KMS-11 (cell line): ENCODE measurements around the gene ZNF658.
"Not testable (repeated sequence)": the region's sequence is repeated elsewhere in the genome, so short reads cannot be mapped to it uniquely, and the experiment has no call there.

ENCODE experiments used
- H2AFZ ChIP-seq: fragments of 200-600 bp; sonication (generic); 2 replicates; pipeline ENCODE4 v1.6.1; 2016; ENCODE audit warnings: antibody characterized with exemption, mixed run types, low read depth
- H3K27ac ChIP-seq: fragments of 200-600 bp; sonication (generic); 2 replicates; pipeline ENCODE4 v1.6.1; 2016; ENCODE audit warnings: mild to moderate bottlenecking, mixed run types
- H3K27me3 ChIP-seq: fragments of 200-600 bp; sonication (generic); 2 replicates; pipeline ENCODE4 v1.6.1; 2017; ENCODE audit warnings: mild to moderate bottlenecking, low read depth, mixed run types, moderate library complexity; ENCODE audit not compliant: insufficient read depth
- H3K36me3 ChIP-seq: fragments of 200-600 bp; sonication (generic); 2 replicates; pipeline ENCODE4 v1.6.1; 2017; ENCODE audit warnings: mild to moderate bottlenecking, mixed run types; ENCODE audit not compliant: insufficient read depth
- H3K4me1 ChIP-seq: fragments of 200-600 bp; sonication (generic); 2 replicates; pipeline ENCODE4 v1.6.1; 2016; ENCODE audit warnings: mild to moderate bottlenecking, low read depth, mixed run types; ENCODE audit not compliant: poor library complexity, severe bottlenecking
- H3K4me2 ChIP-seq: fragments of 200-600 bp; sonication (generic); 2 replicates; pipeline ENCODE4 v1.7.0; 2016; ENCODE audit warnings: mild to moderate bottlenecking, mixed run types
- H3K4me3 ChIP-seq: fragments of 200-600 bp; sonication (generic); IDR thresholded peaks from 2 replicates; pipeline ENCODE4 v1.6.1; 2017; ENCODE audit warnings: low read depth, low read length, mixed read lengths; ENCODE audit not compliant: insufficient read depth
- H3K79me2 ChIP-seq: fragments of 200-600 bp; sonication (generic); 2 replicates; pipeline ENCODE4 v1.6.1; 2016; ENCODE audit warnings: low read depth, mixed run types; ENCODE audit not compliant: insufficient read depth
- H3K9ac ChIP-seq: fragments of 200-600 bp; sonication (generic); 2 replicates; pipeline ENCODE4 v1.6.1; 2016; ENCODE audit warnings: mild to moderate bottlenecking, mixed run types
- H4K20me1 ChIP-seq: fragments of 200-600 bp; sonication (generic); 2 replicates; pipeline ENCODE4 v1.6.1; 2016; ENCODE audit warnings: mild to moderate bottlenecking, mixed run types; ENCODE audit not compliant: insufficient read depth

ZNF658 gene

DNA sequence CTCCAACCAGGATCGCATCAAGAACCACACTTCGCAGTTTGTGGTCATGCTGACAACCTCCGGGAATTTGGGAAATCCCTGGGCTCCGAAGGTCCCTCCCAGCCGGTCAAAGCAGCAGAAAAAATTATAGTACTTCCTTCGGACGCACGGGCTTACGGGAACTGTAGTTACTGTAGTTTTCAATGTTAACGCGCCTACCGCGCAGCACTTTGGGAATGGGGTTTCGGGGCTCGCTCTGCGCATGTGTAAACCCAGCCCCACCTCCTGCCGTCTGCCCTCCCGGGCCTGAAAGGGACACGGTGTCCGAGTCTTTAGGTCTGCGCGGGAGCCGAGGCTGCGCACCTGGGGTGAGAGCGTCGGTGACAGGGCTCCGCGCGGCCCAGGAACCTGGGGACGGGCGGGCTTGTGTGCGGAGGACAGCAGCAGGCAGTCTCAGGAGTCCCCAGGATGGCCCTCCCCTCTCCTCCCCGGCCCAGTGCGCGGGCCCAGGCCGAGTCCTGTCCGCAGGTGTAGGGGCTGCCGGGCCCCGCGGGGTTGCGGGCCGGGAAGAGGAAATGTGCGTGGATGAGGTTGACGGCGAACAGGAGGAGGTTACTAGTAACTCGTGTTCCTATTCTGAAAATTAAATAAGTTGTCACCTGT, at the start of gene ZNF658:
ZNF658 (plus strand) TSS at position 236 of the 642 bp plus-strand sequence. CDS start 2,837 bp downstream, outside the sequence.
- not testable (repeated sequence) for H3K4me2 ChIP-seq, H3K79me2 ChIP-seq, H3K4me3 ChIP-seq, H3K4me1 ChIP-seq, H4K20me1 ChIP-seq, H3K9ac ChIP-seq, H3K27me3 ChIP-seq, H3K36me3 ChIP-seq, H3K27ac ChIP-seq
- peak within 1 kb of the TSS; percentile 34; the same call in 1 of the 2 replicates for H2AFZ ChIP-seq

- H3K27ac ChIP-seq, H3K4me2 ChIP-seq, H3K9ac ChIP-seq, H3K4me1 ChIP-seq, H3K27me3 ChIP-seq, H3K36me3 ChIP-seq, H4K20me1 ChIP-seq, H3K4me3 ChIP-seq, H3K79me2 ChIP-seq, H2AFZ ChIP-seq: not testable (repeated sequence)
These were observed 38.8 kb upstream of the ZNF658 start for GRCh38 chr9:66861732-66862131.

- not testable (repeated sequence) for H3K4me2 ChIP-seq, H3K4me3 ChIP-seq, H4K20me1 ChIP-seq, H3K27ac ChIP-seq, H3K79me2 ChIP-seq, H3K36me3 ChIP-seq, H3K27me3 ChIP-seq, H2AFZ ChIP-seq, H3K9ac ChIP-seq, H3K4me1 ChIP-seq
These were observed 31.9 kb upstream of the ZNF658 start for GRCh38 chr9:66868660-66869059.

- H2AFZ ChIP-seq, H3K9ac ChIP-seq, H3K79me2 ChIP-seq, H3K4me1 ChIP-seq, H3K4me2 ChIP-seq, H3K4me3 ChIP-seq, H3K27me3 ChIP-seq, H3K36me3 ChIP-seq, H3K27ac ChIP-seq, H4K20me1 ChIP-seq: not testable (repeated sequence)
These were observed 19.9 kb upstream of the ZNF658 start for GRCh38 chr9:66880605-66881004.

DNA sequence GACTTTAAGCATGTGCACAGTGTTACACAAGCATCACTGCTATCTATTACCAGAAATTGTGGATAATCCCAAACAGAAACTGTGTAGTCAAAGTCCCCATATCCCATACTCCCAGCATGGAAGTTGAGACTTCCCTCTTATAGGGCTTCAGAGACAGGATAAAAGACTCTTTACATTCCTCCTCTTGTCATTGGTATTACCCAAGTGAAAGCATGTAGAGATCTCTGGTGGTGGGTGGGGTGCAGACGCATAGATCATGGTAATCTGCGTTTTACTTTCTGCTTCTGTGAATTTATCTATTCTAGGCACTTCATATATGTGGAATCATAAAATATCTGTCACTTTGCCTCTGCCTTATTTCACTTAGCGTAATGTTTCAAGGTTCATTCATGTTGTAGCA, 18.7 kb upstream of the ZNF658 start:
- not testable (repeated sequence) for H3K79me2 ChIP-seq, H3K4me1 ChIP-seq

DNA sequence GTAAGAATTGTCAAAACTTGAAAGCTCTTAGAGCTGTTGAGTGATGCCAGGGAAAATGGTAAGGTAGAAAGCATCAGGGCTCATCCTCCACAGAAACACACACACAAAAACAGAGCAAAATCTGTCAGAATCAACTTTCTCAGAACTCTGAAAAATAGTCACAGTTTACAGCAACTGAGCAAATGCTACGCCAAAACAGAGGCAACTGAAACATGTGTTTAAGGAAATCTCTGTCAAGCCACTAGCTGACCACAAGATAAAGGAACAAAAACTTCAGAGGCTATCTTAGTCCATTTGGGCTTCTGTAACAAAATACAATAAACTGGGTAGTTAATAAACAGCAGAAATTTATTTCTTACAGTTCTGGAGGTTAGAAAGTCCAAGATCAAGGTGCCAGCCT, 10.2 kb upstream of the ZNF658 start:
- not testable (repeated sequence) for H3K4me1 ChIP-seq, H3K4me2 ChIP-seq, H3K9ac ChIP-seq, H3K27ac ChIP-seq, H3K27me3 ChIP-seq, H3K36me3 ChIP-seq, H3K4me3 ChIP-seq, H4K20me1 ChIP-seq, H3K79me2 ChIP-seq, H2AFZ ChIP-seq

More for the DNA sequence above, 18.7 kb upstream of the ZNF658 start:
- not testable (repeated sequence) for H3K4me3 ChIP-seq, H3K27me3 ChIP-seq, H3K9ac ChIP-seq, H3K4me2 ChIP-seq, H2AFZ ChIP-seq, H3K27ac ChIP-seq, H3K36me3 ChIP-seq, H4K20me1 ChIP-seq

DNA sequence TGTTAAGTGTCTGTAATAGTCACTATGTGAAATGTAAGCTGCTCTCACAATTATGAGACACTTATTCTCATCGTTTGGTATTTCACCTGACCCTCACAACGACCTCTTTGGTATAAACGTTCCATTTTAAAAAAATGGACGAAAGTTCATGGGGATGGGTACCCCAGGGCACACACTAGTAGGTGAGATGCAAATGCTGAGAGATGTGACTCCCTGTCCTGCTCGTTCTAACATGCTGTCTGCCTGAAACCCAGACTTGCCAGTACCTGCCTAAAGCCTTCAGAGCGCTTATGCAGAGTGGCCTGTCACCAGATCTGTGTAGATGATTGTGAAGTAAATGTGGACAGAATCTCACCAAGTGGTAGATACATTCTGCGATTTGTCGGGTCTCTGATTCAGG, 616 bp downstream of the ZNF658 start:
- not testable (repeated sequence) for H3K4me2 ChIP-seq, H3K4me3 ChIP-seq, H3K27ac ChIP-seq, H4K20me1 ChIP-seq, H3K36me3 ChIP-seq, H3K79me2 ChIP-seq, H3K27me3 ChIP-seq, H3K9ac ChIP-seq, H3K4me1 ChIP-seq
- peak overlapping the region; percentile 34; the same call in 1 of the 2 replicates for H2AFZ ChIP-seq

DNA sequence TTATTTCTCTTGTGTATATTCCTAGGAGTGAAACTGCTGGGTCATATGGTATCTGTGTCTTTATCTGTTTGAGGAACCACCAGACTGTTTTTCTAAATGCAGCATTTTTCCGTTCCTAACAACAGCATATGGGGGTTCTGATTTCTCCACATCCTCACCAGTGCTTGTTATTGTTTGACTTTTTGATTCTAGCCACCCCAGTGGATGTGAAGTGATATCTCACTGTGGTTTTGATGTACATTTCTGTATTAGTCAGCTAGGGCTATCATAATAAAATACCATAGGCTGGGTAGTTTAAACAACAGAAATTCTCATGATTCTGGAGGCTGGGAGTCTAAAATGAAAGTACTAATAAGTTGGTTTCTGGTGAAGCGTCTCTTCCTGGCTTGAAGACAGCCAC, 9.0 kb downstream of the ZNF658 start:
- not testable (repeated sequence) for H3K27me3 ChIP-seq, H3K4me1 ChIP-seq, H3K9ac ChIP-seq, H4K20me1 ChIP-seq, H3K27ac ChIP-seq, H3K4me2 ChIP-seq, H3K4me3 ChIP-seq, H3K79me2 ChIP-seq, H2AFZ ChIP-seq, H3K36me3 ChIP-seq

- H3K9ac ChIP-seq, H4K20me1 ChIP-seq, H3K27ac ChIP-seq, H3K79me2 ChIP-seq, H3K36me3 ChIP-seq, H3K4me1 ChIP-seq, H2AFZ ChIP-seq, H3K4me3 ChIP-seq, H3K27me3 ChIP-seq, H3K4me2 ChIP-seq: not testable (repeated sequence)
These were observed 19.5 kb downstream of the ZNF658 start for GRCh38 chr9:66920072-66920471.

DNA sequence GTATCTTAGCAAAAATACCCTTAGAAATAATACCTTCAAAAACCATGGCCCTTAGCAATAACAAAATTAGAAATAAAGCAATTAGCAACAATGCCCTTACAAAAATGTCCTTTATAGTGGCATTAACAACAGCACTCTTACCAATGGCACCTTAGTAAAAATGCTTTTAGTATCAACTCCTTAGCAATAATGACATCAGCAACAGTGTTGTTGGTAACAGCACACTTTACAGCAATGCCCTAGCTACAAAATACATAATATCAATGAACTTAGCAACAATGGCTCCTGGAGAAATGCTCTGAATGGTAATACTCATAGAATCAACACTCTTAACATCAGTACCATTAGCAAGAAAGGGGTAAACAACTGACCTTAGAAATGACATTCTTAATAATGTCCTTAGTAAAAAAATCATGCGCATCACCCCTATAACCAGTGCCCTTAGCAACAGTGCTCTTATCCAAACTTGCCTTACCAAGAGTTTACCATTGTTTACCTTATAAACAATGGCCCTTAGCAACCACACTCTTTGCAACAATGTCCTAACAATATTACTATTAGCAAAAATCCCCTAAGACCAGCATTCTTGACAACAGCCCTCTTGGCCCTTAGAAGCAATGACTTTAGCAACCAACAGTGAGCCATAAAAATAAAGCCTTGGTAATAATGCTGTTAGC, 35.8 kb downstream of the ZNF658 start:
- not testable (repeated sequence) for H3K36me3 ChIP-seq, H3K4me2 ChIP-seq, H3K4me3 ChIP-seq, H4K20me1 ChIP-seq, H3K27me3 ChIP-seq, H2AFZ ChIP-seq, H3K27ac ChIP-seq, H3K4me1 ChIP-seq, H3K9ac ChIP-seq, H3K79me2 ChIP-seq
